ENCODE results near the gene FAM24B. TPM values are rescaled to one million over a fixed set of nuclear protein-coding genes. Genes with fewer than 3 reads are reported as not detected.
"Not testable (repeated sequence)": the region's sequence is repeated elsewhere in the genome, so short reads cannot be mapped to it uniquely, and the experiment has no call there.

FAM24B gene, protein sequence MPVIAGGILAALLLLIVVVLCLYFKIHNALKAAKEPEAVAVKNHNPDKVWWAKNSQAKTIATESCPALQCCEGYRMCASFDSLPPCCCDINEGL
- polyA plus RNA-seq (ENCODE audit: insufficient read depth in 1 of 5, insufficient read length in 5 of 5, low replicate concordance in 1 of 5) = 1 to 10 TPM; 4.9 to 9.0 (median 7.7) TPM
- long read RNA-seq, donor 1, partial matches to known transcripts = 0 of 2 reads
- long read RNA-seq, donor 1, other reads (novel, unspliced or antisense) = 0 of 2 reads
- long read RNA-seq, donor 2, partial matches to known transcripts = 0 of 4 reads
- long read RNA-seq, donor 2, other reads (novel, unspliced or antisense) = 0 of 4 reads
- long read RNA-seq, donor 3, partial matches to known transcripts = 0 of 3 reads
- long read RNA-seq, donor 3, other reads (novel, unspliced or antisense) = 0 of 3 reads
- long read RNA-seq, donor 4 = 0 reads
- long read RNA-seq, donor 5, partial matches to known transcripts = 0 of 6 reads
- long read RNA-seq, donor 5, other reads (novel, unspliced or antisense) = 0 of 6 reads
- long read RNA-seq, donor 6, partial matches to known transcripts = 0 of 4 reads
- long read RNA-seq, donor 6, other reads (novel, unspliced or antisense) = 0 of 4 reads
- long read RNA-seq, donor 7, partial matches to known transcripts = 0 of 2 reads
- long read RNA-seq, donor 7, other reads (novel, unspliced or antisense) = 0 of 2 reads
- long read RNA-seq, donor 8, partial matches to known transcripts = 0 of 1 reads
- long read RNA-seq, donor 8, other reads (novel, unspliced or antisense) = 0 of 1 reads

- DNase-seq = peak; percentile 86 to 92
Measured at GRCh38 chr10:122879339-122880273, at the start of gene FAM24B. TSS of gene FAM24B (minus strand) at chr10:122879581. CDS start at chr10:122850515, 29,066 bp downstream.

DNA sequence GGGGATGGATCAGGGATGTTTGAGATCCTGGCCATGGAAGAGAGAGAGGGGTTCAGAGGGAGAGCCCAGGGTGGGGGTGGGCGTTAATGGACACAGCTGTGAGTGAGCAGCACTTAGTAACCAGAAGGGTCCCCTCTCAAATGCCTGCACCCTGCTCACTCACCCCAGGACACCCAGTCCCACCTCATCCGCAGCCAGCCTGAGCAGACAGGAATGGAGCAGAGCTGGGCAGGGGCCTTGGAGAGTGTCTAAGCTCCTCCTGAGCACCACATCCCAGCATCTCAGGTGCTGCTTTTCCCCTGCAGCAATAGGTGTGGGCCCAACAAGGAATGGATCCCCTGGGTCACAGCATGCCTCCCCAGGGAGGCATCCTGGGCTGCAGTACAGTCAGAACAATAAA lies 36.3 kb upstream of the FAM24B start:
- no peak for DNase-seq

DNA sequence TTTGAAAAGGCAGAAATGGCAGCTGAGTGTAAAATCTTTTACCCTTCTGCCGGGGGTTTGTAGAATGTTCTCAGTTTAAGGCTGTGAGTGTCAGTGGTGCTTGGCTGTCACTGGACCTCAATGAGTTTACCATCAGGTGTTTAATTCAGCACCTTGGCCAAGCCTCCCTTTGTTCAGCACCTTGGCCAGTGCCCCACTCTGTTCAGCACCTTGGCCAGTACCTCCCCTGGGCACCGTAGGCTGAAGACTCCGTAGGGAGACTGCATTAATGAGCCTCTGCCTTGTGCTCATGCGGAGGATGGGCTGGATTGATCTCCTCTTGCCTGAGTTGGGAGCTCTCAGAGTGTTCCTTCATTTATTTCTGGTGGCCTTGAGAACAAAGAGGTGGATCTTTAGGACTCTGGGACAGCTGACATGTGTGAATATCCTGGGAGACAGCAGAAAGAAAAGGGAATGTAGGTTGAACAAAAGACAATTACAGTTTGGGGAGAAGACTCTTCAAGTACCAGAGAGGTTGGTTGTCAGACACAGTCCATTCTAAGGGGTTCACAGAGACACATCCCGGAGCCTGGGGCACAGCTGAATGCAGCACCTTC lies 32.6 kb upstream of the FAM24B start:
- peak; percentile 13 to 44 for DNase-seq

GRCh38 chr10:122910310-122910709 lies 30.9 kb upstream of the FAM24B start, which contains the start of gene FAM24A:
TSS of gene FAM24A (plus strand) at chr10:122910610. CDS start at chr10:122911635, 1,025 bp downstream.
- DNase-seq = no peak

DNA sequence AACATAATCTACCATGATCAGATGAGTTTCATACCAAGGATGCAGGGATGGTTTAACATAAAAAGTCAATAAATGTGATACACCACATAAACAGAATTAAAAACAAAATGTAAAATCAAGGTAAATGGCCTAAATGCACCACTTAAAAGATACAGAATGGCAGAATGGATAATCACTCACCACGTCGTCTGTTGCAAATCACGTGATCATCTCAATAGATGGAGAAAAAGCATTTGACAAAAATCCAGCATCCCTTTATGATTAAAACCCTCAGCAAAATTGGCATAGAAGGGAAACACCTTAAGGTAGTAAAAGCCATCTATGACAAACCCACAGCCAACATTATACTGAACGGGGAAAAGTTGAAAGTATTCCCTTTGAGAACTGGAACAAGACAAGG lies 24.5 kb upstream of the FAM24B start:
- not testable (repeated sequence) for DNase-seq

GRCh38 chr10:122894261-122894944 lies 15.0 kb upstream of the FAM24B start:
- no peak for DNase-seq

DNA sequence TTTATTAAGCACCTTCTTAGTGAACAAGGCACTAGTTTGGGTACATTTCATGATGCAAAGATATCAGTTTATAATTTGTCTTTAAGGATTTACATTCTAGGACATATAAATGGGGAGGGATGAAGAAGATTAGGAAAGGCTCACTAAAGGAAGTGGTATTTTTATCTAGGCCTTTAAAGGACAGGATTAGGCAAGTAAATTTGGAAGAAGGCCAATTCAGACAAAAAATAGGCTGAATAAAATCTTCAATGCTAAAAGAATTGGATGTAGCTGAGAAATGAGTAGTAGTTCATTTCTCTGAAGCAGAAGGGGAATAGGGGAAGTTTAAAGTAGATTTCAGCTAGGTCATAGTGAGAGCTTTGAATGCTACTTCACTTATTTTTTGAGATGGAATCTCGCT lies 4.8 kb upstream of the FAM24B start:
- DNase-seq = no peak

- DNase-seq = no peak
Measured at GRCh38 chr10:122882766-122883165, 3.4 kb upstream of the FAM24B start.

- peak in 1 of 2 donors; percentile 0 for DNase-seq
Measured at GRCh38 chr10:122878799-122879338, 512 bp downstream of the FAM24B start.

DNA sequence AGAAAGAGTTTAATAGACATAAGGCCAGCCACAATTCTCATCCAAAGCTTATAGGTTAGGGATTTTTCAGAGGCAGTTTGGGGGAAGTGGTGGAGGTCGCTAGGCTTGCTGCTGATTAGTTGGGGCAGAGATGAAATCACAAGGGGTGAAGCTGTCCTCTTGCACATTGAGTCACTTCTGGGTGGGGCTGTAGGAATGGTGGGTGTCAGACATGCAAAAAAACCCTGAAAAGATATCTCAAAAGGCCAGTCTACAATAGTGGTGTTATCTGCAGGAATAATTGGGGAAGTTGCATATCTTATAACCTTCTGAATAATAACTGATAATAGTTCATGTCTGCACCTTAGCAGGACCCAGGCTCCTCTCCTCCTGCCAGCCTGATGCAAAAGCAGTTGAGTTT lies 2.1 kb downstream of the FAM24B start:
- DNase-seq = no peak

- DNase-seq = no peak
Measured at GRCh38 chr10:122876467-122876855, 2.9 kb downstream of the FAM24B start.

DNA sequence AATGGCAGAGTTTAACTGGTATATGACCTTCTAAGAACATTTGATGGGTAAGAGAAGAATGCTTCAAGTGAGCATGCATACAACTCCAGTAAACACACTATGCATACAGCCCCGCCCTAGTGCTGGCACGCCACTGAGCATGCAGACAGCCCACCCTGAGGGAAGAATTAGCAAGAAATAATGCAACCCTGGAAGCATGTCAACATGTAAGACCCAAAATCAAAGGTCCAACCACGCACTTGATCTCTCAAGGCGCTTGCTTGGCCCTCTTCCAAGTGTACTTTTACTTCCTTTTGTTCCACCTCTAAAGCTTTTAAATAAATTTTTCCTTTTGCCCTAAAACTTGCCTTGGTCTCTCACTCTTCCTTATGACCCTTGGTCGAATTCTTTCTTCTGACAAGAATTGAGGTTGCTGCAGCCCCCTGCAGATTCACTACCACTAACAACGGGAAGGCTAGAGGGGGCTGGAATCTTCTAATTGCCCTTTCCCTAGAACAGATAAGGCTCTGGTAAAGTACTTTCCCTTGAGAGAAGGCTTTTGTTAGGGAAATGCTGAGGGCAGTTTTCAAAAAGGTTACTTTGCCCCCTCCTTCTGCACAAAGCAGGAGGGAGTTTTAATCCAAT lies 3.4 kb downstream of the FAM24B start:
- no peak for DNase-seq

GRCh38 chr10:122871947-122872346 lies 7.4 kb downstream of the FAM24B start:
- DNase-seq = not testable (repeated sequence)

- not testable (repeated sequence) for DNase-seq
Measured at GRCh38 chr10:122868768-122869167, 10.6 kb downstream of the FAM24B start.

- not testable (repeated sequence) for DNase-seq
Measured at GRCh38 chr10:122866757-122867482, 12.5 kb downstream of the FAM24B start.

GRCh38 chr10:122864901-122865300 lies 14.5 kb downstream of the FAM24B start:
- DNase-seq = no peak

DNA sequence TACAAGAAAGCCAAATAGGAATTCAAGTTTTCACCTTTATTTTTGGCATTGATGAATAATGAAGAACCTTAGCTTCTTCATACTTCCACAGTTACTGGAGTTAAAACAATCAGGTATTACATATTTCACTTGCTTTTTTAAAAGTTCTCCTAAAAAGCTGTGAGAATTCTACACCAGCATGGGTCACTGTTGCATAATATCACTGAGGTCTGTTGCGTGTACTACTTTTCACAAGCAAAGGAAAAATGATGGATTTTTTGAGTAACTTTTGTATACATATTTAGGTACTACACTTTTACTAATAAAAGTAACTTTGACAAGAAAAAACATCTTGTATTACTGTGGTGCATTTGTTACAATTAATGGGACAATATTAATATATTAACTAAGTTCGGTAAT lies 15.2 kb downstream of the FAM24B start:
- no peak for DNase-seq

GRCh38 chr10:122863216-122864193 lies 15.9 kb downstream of the FAM24B start:
- DNase-seq = no peak

Data from right lung (tissue), 10 donors.